IMR-90 (cell line): ENCODE results near the gene XRCC5.

Experiments
- BHLHE40 ChIP-seq: fragments of 150-350 bp; IDR thresholded peaks from 2 replicates; pipeline ENCODE4 v1.6.1; 2016; ENCODE audit warnings: mild to moderate bottlenecking, low read depth, low read length
- CHD1 ChIP-seq: IDR thresholded peaks from 2 replicates; pipeline ENCODE4 v1.6.1; 2012; ENCODE audit warnings: low read depth, low read length, improper control_type of control experiment
- RAD21 ChIP-seq: IDR thresholded peaks from 2 replicates; pipeline ENCODE4 v1.6.1; 2012; ENCODE audit warnings: low read length, improper control_type of control experiment
- RCOR1 ChIP-seq: IDR thresholded peaks from 2 replicates; pipeline ENCODE4 v1.6.1; 2012; ENCODE audit warnings: mild to moderate bottlenecking, low read length, improper control_type of control experiment; ENCODE audit not compliant: insufficient replicate concordance
- RFX5 ChIP-seq: IDR thresholded peaks from 2 replicates; pipeline ENCODE4 v1.8.0; 2012; ENCODE audit warnings: low read depth, mild to moderate bottlenecking, low read length, moderate library complexity
- SMC3 ChIP-seq: fragments of 150-350 bp; IDR thresholded peaks from 2 replicates; pipeline ENCODE4 v1.6.1; 2016; ENCODE audit warnings: low read depth, mild to moderate bottlenecking, antibody characterized with exemption, low read length, moderate library complexity
- TF ChIP-seq, protein P1 (sequence below): fragments of 150-350 bp; IDR thresholded peaks from 2 replicates; pipeline ENCODE4 v1.6.1; 2017; ENCODE audit warnings: mild to moderate bottlenecking, antibody characterized with exemption, low read length, low read depth
- TF ChIP-seq, protein P2 (sequence below): conservative IDR thresholded peaks from 2 replicates; pipeline ENCODE4 v1.5.1; 2012; ENCODE audit warnings: mild to moderate bottlenecking, low read depth, low read length, improper control_type of control experiment

DNA sequence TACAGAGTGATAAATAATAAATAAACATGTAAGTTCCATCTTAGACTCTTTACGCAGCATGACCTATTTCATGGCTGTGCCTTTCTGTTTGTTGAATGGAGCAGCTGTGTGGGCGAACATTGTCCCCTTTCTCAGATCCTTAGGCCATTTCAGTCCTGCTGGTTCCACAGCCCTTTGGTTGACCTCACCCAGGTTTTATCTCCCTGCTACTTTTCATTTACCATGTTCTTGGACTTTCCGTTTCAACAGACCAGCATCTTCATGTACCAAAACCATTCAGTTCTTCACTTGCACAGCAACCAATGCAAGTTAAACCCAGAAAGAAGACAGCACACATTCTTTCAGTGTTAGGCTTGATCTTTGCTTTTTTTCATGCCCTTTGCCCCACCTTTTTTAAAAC, 83.8 kb downstream of the XRCC5 start:
- TF ChIP-seq, protein P1, sequence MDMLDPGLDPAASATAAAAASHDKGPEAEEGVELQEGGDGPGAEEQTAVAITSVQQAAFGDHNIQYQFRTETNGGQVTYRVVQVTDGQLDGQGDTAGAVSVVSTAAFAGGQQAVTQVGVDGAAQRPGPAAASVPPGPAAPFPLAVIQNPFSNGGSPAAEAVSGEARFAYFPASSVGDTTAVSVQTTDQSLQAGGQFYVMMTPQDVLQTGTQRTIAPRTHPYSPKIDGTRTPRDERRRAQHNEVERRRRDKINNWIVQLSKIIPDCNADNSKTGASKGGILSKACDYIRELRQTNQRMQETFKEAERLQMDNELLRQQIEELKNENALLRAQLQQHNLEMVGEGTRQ, result no peak
- TF ChIP-seq, protein P2, sequence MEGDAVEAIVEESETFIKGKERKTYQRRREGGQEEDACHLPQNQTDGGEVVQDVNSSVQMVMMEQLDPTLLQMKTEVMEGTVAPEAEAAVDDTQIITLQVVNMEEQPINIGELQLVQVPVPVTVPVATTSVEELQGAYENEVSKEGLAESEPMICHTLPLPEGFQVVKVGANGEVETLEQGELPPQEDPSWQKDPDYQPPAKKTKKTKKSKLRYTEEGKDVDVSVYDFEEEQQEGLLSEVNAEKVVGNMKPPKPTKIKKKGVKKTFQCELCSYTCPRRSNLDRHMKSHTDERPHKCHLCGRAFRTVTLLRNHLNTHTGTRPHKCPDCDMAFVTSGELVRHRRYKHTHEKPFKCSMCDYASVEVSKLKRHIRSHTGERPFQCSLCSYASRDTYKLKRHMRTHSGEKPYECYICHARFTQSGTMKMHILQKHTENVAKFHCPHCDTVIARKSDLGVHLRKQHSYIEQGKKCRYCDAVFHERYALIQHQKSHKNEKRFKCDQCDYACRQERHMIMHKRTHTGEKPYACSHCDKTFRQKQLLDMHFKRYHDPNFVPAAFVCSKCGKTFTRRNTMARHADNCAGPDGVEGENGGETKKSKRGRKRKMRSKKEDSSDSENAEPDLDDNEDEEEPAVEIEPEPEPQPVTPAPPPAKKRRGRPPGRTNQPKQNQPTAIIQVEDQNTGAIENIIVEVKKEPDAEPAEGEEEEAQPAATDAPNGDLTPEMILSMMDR, result no peak
- TF ChIP-seq SMC3, result no peak
- TF ChIP-seq RAD21, result no peak
- no peak for TF ChIP-seq RFX5
- TF ChIP-seq BHLHE40, result no peak
- no peak for TF ChIP-seq CHD1
- no peak for TF ChIP-seq RCOR1
